Measurements from ENCODE around the gene UBASH3B.

DNA sequence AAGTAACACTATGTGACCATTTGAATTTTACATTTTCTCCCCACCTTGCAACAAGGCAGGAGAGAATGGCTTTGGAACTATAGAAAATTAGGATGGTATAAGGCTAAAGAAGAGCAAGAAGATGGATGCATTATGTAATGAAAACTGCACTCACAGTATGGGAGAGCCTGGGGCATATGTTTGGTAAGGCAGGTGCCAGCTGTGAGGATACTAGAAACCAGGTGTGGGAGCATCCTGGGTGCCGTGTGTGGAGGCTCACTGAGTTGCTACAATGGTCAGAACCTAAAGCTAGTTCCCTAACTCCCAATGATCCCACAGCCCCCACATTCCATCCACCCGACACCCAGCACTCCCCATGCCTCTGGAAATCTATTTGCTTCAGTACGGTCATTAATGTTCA, 42.9 kb downstream of the UBASH3B start:
- no peak for TF ChIP-seq POLR2AphosphoS5 (IDR thresholded peaks at IDR 0.05)
- TF ChIP-seq, protein P1, sequence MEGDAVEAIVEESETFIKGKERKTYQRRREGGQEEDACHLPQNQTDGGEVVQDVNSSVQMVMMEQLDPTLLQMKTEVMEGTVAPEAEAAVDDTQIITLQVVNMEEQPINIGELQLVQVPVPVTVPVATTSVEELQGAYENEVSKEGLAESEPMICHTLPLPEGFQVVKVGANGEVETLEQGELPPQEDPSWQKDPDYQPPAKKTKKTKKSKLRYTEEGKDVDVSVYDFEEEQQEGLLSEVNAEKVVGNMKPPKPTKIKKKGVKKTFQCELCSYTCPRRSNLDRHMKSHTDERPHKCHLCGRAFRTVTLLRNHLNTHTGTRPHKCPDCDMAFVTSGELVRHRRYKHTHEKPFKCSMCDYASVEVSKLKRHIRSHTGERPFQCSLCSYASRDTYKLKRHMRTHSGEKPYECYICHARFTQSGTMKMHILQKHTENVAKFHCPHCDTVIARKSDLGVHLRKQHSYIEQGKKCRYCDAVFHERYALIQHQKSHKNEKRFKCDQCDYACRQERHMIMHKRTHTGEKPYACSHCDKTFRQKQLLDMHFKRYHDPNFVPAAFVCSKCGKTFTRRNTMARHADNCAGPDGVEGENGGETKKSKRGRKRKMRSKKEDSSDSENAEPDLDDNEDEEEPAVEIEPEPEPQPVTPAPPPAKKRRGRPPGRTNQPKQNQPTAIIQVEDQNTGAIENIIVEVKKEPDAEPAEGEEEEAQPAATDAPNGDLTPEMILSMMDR (IDR thresholded peaks at IDR 0.05) = no peak
- no peak for TF ChIP-seq EP300 (IDR thresholded peaks at IDR 0.05)
- no peak for TF ChIP-seq POLR2A (IDR thresholded peaks at IDR 0.05)
